ENCODE data around the gene AP5S1. TPM values are rescaled to one million over a fixed set of nuclear protein-coding genes. Genes with fewer than 3 reads are reported as not detected.
A peak's percentile ranks its signal among the peaks of the same experiment; 100 is the strongest.

Gene AP5S1, protein sequence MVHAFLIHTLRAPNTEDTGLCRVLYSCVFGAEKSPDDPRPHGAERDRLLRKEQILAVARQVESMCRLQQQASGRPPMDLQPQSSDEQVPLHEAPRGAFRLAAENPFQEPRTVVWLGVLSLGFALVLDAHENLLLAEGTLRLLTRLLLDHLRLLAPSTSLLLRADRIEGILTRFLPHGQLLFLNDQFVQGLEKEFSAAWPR
- 22.8 and 24.3 TPM in 2 replicates for total RNA-seq
- long read RNA-seq, full-length matches to known transcripts: 15 of 18 reads
- long read RNA-seq, partial matches to known transcripts: 1 of 18 reads
- long read RNA-seq, other reads (novel, unspliced or antisense): 2 of 18 reads

DNA sequence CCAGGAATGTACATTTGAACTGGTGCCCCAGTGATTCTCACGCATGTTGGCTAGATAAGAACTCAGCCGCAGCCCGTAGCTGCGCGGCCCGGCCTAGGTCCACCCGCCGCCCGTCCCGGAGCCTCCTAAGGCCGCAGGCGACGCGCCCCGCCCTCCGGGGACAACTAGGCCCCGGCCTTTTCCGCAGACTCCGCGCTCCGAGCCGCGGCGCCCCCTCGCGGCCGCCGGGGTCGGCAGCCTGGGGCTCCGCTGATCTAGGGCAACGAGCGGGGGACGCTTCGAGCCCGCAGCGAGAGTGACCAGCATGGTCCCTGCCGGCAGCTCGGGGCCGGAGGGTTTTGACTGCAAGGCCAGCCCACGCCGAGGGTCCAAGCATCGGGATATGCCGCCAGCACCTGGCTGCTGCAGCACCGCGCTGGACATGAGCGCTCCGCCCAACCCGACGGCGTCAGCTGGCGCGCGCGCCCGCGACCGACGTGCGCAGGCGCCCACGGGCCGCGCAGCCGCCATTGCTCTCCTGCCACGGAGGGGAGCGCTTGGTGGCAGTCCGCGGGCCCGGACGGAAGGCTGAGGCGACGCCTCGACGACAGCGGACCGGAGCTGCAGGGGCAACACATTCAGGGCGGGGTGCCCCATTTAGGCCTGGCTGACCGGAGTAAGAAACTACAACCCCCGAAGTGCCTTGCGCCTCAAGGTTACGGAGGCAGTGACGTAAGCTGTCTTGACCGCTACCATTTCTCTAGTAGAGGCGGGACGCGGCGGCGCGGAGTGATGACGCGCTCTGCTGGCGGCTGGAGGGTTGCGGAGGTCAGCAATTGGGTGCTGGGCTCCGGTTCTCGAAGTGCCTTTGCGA lies at the start of gene AP5S1:
Gene AP5S1, plus strand, starts transcription at position 500 of the 853 bp plus-strand sequence. CDS start 1,571 bp downstream, outside the sequence.
- Mint-ChIP-seq H3K27me3 (ENCODE audit: unreplicated experiment) (no peaks in the 10 kb centered on the region), H3K4me3 (ENCODE audit: unreplicated experiment) (peak within 1 kb of the TSS; percentile 85), H3K36me3 (ENCODE audit: unreplicated experiment) (peaks cover 7% of the 10 kb centered on the region), H3K4me1 (ENCODE audit: unreplicated experiment) (peaks cover 39% of the 10 kb centered on the region), H3K9me3 (ENCODE audit: unreplicated experiment) (no peaks in the 10 kb centered on the region), H3K27ac (ENCODE audit: unreplicated experiment) (peak within 1 kb of the TSS; percentile 98)
- TF ChIP-seq, protein P1, sequence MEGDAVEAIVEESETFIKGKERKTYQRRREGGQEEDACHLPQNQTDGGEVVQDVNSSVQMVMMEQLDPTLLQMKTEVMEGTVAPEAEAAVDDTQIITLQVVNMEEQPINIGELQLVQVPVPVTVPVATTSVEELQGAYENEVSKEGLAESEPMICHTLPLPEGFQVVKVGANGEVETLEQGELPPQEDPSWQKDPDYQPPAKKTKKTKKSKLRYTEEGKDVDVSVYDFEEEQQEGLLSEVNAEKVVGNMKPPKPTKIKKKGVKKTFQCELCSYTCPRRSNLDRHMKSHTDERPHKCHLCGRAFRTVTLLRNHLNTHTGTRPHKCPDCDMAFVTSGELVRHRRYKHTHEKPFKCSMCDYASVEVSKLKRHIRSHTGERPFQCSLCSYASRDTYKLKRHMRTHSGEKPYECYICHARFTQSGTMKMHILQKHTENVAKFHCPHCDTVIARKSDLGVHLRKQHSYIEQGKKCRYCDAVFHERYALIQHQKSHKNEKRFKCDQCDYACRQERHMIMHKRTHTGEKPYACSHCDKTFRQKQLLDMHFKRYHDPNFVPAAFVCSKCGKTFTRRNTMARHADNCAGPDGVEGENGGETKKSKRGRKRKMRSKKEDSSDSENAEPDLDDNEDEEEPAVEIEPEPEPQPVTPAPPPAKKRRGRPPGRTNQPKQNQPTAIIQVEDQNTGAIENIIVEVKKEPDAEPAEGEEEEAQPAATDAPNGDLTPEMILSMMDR (IDR thresholded peaks at IDR 0.05): peak; percentile 100
- peak; percentile 97 for DNase-seq (ENCODE audit: extremely low spot score, unreplicated experiment)

DNA sequence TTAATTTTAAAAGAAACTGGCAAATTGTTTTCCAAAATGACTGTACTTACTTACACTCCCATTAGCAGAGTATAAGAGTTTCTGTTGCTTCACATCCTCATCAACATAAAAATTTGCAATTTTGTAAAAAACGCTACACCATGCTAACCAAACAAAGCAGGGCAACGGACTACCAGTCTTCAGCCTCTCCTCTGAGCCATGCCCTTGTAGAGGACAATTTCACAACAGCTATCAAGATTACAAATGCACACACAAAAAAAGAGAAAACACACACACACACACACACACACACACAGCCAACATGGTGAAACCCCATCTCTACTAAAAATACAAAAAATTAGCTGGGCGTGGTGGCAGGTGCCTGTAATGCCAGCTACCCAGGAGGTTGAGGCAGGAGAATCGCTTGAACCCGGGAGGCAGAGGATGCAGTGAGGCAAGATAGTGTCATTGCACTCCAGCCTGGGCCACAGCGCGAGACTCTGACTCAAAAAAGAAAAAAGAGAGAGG lies 48.7 kb upstream of the AP5S1 start:
- TF ChIP-seq, protein P1 (IDR thresholded peaks at IDR 0.05): no peak
- Mint-ChIP-seq H3K4me1 (ENCODE audit: unreplicated experiment) (peaks cover 14% of the 10 kb centered on the region), H3K27ac (ENCODE audit: unreplicated experiment) (no peak overlapping the region), H3K4me3 (ENCODE audit: unreplicated experiment) (no peak overlapping the region), H3K27me3 (ENCODE audit: unreplicated experiment) (no peaks in the 10 kb centered on the region), H3K36me3 (ENCODE audit: unreplicated experiment) (no peaks in the 10 kb centered on the region), H3K9me3 (ENCODE audit: unreplicated experiment) (no peaks in the 10 kb centered on the region)
- no peak for DNase-seq (ENCODE audit: extremely low spot score, unreplicated experiment)

DNA sequence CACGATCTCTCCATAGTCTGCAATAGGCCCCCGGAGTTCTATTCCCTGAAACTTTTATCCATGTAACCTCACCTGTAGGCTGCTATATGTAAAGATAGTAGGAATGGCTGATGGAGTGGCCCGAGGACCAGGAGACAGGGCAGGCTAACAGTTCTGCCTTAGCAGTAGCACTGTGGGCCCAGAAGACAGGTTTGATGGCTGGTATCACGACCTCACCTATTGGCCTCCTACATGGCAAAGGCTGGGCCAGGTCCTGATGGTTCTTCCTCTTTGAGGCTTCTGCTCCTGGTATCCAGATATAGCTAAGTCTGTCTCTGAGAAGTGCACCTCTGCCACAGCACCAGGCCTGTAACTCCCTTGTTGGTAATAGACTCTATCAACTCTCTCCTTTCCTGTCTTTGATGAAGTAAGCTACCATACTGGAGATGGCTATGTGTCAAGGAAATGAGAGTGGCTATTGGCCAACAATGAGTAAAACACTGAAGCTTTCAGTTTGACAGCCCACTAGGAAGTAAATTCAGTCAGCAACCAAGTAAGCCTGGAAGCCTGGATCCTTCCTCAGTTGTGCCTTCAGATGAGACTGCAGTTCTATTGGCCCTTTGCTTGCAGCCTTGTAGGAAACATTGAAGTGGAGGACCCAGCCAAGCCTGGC lies 44.8 kb upstream of the AP5S1 start:
- H3K4me3 Mint-ChIP-seq (ENCODE audit: unreplicated experiment): no peak overlapping the region
- no peaks in the 10 kb centered on the region for H3K36me3 Mint-ChIP-seq (ENCODE audit: unreplicated experiment)
- TF ChIP-seq, protein P1 (IDR thresholded peaks at IDR 0.05): no peak
- H3K4me1 Mint-ChIP-seq (ENCODE audit: unreplicated experiment): peaks cover 14% of the 10 kb centered on the region
- DNase-seq (ENCODE audit: extremely low spot score, unreplicated experiment): no peak
- H3K27me3 Mint-ChIP-seq (ENCODE audit: unreplicated experiment): no peaks in the 10 kb centered on the region
- no peak overlapping the region for H3K27ac Mint-ChIP-seq (ENCODE audit: unreplicated experiment)
- H3K9me3 Mint-ChIP-seq (ENCODE audit: unreplicated experiment): no peaks in the 10 kb centered on the region

DNA sequence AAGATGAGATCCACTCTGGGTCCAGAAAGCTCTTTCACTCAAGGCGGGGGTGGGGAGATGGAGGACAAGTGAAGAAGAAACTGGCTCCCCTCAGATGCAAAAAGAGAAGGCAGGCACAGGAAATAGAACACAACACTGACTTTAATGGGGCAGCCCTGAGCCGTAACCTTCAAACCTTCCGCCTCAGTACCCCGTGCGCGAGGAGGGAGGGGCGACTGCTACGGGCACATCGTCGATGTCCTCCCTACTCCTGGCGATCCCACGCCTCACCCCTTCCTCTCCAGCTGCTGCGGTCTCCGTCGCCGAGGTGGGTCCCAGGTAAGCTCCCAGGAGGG lies 43.0 kb upstream of the AP5S1 start:
- no peaks in the 10 kb centered on the region for H3K36me3 Mint-ChIP-seq (ENCODE audit: unreplicated experiment)
- no peaks in the 10 kb centered on the region for H3K9me3 Mint-ChIP-seq (ENCODE audit: unreplicated experiment)
- H3K27ac Mint-ChIP-seq (ENCODE audit: unreplicated experiment): no peak overlapping the region
- TF ChIP-seq, protein P1 (IDR thresholded peaks at IDR 0.05): no peak
- H3K4me3 Mint-ChIP-seq (ENCODE audit: unreplicated experiment): peak overlapping the region; percentile 71
- no peaks in the 10 kb centered on the region for H3K27me3 Mint-ChIP-seq (ENCODE audit: unreplicated experiment)
- DNase-seq (ENCODE audit: extremely low spot score, unreplicated experiment): no peak
- peaks cover 22% of the 10 kb centered on the region for H3K4me1 Mint-ChIP-seq (ENCODE audit: unreplicated experiment)

Measured in osteocyte (in vitro differentiated cells).